Mammary epithelial cell (primary cell): ENCODE results near the gene LPP.

Experiments
- CTCF ChIP-seq, 2 donors: IDR thresholded peaks in 1 of 2; conservative IDR thresholded peaks in 1 of 2; 2 replicates each; pipeline ENCODE4 v1.5.1; 2011 to 2012; ENCODE audit warnings: inconsistent platforms in 2 of 2, low read length in 2 of 2, mild to moderate bottlenecking in 2 of 2, control low read depth in 1 of 2, low read depth in 1 of 2; ENCODE audit not compliant: insufficient read depth in 1 of 2; ENCODE audit errors: extremely low read depth in 1 of 2
- EZH2 ChIP-seq: IDR thresholded peaks from 2 replicates; pipeline ENCODE4 v1.6.1; 2012; ENCODE audit warnings: low read length, inconsistent platforms, borderline replicate concordance

- TF ChIP-seq CTCF (conservative IDR thresholded peaks at IDR 0.05 in 1 of 2, IDR thresholded peaks at IDR 0.05 in 1 of 2; ENCODE audit: extremely low read depth in 1 of 2, insufficient read depth in 1 of 2, low read depth in 1 of 2, low read length in 2 of 2) (no peak), EZH2 (no peak)
These were observed 166.8 kb downstream of the LPP start for GRCh38 chr3:188320757-188321156.
